Ishikawa (cell line): Measurements from ENCODE around the gene NUP50.

ENCODE experiments used
- CEBPB ChIP-seq: IDR thresholded peaks from 2 replicates; pipeline ENCODE4 v1.6.1; 2012
- CREB1 ChIP-seq: IDR thresholded peaks from 2 replicates; pipeline ENCODE4 v1.6.1; 2012; ENCODE audit warnings: low read depth
- EGR1 ChIP-seq: IDR thresholded peaks from 2 replicates; pipeline ENCODE4 v1.6.1; 2012
- EP300 ChIP-seq: IDR thresholded peaks from 2 replicates; pipeline ENCODE4 v1.6.1; 2012; ENCODE audit warnings: borderline replicate concordance
- FOXM1 ChIP-seq: IDR thresholded peaks from 2 replicates; pipeline ENCODE4 v1.6.1; 2012; ENCODE audit warnings: low read depth, borderline replicate concordance
- MAX ChIP-seq: IDR thresholded peaks from 2 replicates; pipeline ENCODE4 v1.6.1; 2012
- NFIC ChIP-seq: IDR thresholded peaks from 2 replicates; pipeline ENCODE4 v1.6.1; 2012
- RAD21 ChIP-seq: IDR thresholded peaks from 2 replicates; pipeline ENCODE4 v1.6.1; 2012; ENCODE audit warnings: low read depth
- REST ChIP-seq: IDR thresholded peaks from 2 replicates; pipeline ENCODE4 v1.6.1; 2012; ENCODE audit warnings: low read depth, mild to moderate bottlenecking
- TAF1 ChIP-seq: IDR thresholded peaks from 2 replicates; pipeline ENCODE4 v1.6.1; 2012; ENCODE audit warnings: low read depth, mild to moderate bottlenecking
- TCF12 ChIP-seq: IDR thresholded peaks from 2 replicates; pipeline ENCODE4 v1.6.1; 2012; ENCODE audit warnings: low read depth
- TEAD4 ChIP-seq: IDR thresholded peaks from 2 replicates; pipeline ENCODE4 v1.6.1; 2012
- USF1 ChIP-seq: IDR thresholded peaks from 2 replicates; pipeline ENCODE4 v1.6.1; 2012
- YY1 ChIP-seq: IDR thresholded peaks from 2 replicates; pipeline ENCODE4 v1.6.1; 2012; ENCODE audit warnings: low read depth
- ZBTB7A ChIP-seq: IDR thresholded peaks from 2 replicates; pipeline ENCODE4 v1.6.1; 2012; ENCODE audit warnings: low read depth

NUP50 gene

GRCh38 chr22:45208696-45208992 is 44.9 kb downstream of the NUP50 start:
- TF ChIP-seq EP300 (no peak), CEBPB (no peak), CREB1 (no peak), FOXM1 (no peak), TEAD4 (no peak), ZBTB7A (no peak), USF1 (no peak), YY1 (no peak), REST (no peak), MAX (no peak)

GRCh38 chr22:45208993-45209838 is 45.5 kb downstream of the NUP50 start:
- TF ChIP-seq USF1 (no peak), MAX (no peak), RAD21 (peak; percentile 18; the same call in 1 of the 2 replicates), NFIC (peak; percentile 53; the same call in 1 of the 2 replicates), CEBPB (no peak), EP300 (no peak)

- TF ChIP-seq TCF12 (no peak), NFIC (no peak), USF1 (no peak), TAF1 (no peak), EP300 (no peak), REST (no peak), EGR1 (no peak), ZBTB7A (no peak), RAD21 (no peak), TEAD4 (no peak), MAX (no peak), CREB1 (no peak), CEBPB (no peak), FOXM1 (no peak)
Observed at GRCh38 chr22:45210174-45210573, 46.4 kb downstream of the NUP50 start.

GRCh38 chr22:45210577-45210976 is 46.9 kb downstream of the NUP50 start:
- TF ChIP-seq NFIC (no peak), EGR1 (no peak), REST (no peak), RAD21 (no peak), YY1 (no peak), MAX (no peak), TCF12 (no peak), EP300 (no peak), TAF1 (no peak), ZBTB7A (no peak), CEBPB (no peak), CREB1 (no peak), USF1 (no peak)
